Medulla oblongata (tissue), 1 donor: Measurements from ENCODE around the gene DGLUCY.
"Not testable (repeated sequence)": the region's sequence is repeated elsewhere in the genome, so short reads cannot be mapped to it uniquely, and the experiment has no call there.

Source experiments
- DNase-seq: peaks from one replicate; pipeline ENCODE4 v3.0.0-alpha.2; 2015; ENCODE audit errors: extremely low spot score

Gene DGLUCY

GRCh38 chr14:91207008-91207407 is 93.1 kb downstream of the DGLUCY start:
- no peak for DNase-seq

GRCh38 chr14:91211017-91211416 is 97.1 kb downstream of the DGLUCY start:
- no peak for DNase-seq

DNA sequence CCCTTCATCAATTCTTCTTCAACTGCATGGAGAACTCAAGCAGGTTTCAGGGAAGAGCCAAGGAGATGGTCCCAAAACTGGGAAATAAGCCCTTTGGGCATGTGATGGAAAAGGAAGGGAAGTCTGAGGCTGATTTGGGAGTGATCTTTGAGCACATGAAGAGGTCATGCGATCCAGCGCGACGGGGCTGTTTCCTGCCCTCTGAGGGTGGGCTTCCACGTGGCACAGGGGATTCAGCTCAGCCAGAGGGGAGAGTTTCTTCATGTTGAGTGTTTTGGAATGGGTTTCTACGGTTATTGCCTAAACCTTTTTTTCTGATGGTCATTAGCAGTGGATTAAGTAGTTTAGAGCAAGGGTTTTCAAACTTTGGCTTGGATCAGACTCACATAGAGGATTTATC is 100.4 kb downstream of the DGLUCY start:
- no peak for DNase-seq

- no peak for DNase-seq
Measured at GRCh38 chr14:91215381-91215780, 101.5 kb downstream of the DGLUCY start.

- DNase-seq: no peak
Measured at GRCh38 chr14:91216731-91217226, 102.9 kb downstream of the DGLUCY start.

- no peak for DNase-seq
Measured at GRCh38 chr14:91218014-91218413, 104.1 kb downstream of the DGLUCY start.

DNA sequence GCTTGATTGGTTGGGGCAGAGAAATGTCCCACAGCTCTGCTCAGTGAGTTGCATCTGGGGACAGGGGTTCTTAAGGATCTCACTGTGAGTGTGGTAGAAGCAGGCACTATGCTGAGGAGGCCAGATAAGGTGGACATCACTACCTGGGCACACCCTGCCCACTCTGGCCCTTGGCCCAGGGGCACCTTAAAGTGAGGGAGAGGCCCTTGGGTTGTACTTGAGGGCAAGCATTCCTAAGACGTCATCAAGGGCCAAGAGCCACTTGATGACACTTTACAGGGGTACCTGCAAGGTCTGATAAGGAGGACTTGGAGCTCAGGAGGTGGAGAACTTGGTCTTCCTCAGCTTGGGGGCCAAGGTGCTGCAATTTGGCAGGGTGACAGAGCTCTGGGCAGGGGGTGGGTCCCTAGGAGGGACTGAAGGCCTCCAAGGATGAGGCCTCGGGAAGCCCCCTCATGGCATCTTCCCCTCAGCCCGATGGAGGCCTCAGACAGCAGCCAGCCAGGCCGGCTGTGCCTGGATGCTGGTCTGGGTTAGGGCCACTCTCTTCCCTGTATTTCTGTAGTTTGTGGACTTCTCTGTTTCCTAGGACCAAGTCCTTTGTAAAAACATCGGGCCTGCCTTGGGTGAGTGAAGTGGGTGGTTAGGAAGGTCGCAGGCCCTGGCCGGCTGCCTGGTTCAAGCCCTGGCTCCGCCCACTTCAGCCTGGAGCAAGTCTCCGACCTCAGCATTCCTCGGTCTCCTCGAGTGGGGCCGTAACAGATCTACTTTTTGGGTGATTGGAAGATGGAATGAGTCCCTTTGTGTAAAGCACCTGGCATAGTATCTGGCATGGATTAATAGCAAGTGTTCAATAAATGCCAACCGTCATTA is 105.9 kb downstream of the DGLUCY start:
- DNase-seq: no peak

GRCh38 chr14:91220581-91221000 is 106.7 kb downstream of the DGLUCY start:
- DNase-seq: peak; percentile 36

DNA sequence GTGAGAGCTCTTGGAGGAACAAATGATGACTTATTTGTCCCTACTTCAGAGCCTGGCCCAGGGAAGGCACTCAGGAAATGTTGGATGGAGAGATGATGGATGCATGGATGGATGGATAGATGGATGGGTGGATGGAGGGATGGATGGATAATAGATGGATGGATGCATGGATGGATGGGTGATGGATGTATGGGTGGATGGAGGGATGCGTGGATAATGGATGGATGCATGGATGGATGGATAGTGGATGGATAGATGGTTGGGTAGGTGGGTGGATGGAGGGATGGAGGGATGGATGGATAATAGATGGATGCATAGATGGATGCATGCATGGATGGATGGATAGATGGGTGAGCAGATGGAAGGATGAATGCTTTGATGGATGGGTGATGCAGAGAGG is 107.4 kb downstream of the DGLUCY start:
- DNase-seq: no peak

DNA sequence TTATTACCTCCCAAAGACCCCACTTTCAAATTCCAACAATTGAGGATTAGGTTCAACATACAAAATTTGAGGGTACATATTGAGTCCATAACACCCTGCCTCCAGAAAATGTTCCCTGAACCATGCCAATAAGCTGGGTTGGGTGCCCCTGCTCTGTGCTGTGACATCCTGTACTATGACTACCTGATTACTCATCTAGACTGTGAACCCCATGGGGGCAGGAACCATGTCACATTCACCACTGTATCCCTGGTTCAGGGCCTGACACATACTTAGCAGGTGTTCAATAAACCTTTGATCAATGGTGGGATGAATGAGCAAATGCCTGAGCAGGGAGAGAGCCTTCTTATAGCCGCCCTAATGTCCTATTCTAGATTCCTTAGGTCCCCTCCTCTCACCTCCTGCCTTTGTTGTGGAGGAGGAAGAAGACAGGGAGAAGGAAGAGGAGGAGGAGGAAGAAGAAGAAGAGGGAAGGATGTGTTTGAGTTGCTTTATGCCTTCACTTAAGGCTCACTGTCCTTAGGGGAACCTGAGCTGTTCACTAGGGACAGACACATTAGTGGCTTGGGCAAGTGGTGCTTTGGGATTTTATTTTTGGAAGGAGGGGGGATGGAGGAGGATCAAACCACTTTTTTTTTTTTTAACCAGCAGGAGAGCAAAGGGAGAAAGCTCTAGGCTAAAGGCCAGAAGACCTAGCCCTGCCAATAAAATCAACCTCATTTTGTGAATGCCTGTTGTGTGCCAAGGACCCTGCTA is 109.3 kb downstream of the DGLUCY start:
- no peak for DNase-seq

DNA sequence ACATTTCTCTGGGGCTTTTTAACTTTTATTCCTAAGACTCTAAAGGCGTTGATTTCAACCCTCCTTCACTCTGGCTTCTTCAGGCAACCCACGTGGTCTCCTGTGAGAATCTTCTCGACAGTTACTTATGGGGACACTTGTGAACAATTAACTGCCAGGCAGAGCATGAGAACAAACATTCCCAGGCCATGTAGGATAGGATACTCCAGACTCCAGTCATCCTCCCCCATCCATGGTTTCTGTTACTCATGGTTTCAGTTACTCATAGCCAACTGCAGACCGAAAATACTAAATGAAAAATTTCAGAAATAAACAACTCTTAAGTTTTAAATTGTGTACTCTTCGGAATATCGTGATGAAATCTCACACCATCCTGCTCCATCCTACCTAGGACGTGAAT is 111.2 kb downstream of the DGLUCY start:
- DNase-seq: no peak

DNA sequence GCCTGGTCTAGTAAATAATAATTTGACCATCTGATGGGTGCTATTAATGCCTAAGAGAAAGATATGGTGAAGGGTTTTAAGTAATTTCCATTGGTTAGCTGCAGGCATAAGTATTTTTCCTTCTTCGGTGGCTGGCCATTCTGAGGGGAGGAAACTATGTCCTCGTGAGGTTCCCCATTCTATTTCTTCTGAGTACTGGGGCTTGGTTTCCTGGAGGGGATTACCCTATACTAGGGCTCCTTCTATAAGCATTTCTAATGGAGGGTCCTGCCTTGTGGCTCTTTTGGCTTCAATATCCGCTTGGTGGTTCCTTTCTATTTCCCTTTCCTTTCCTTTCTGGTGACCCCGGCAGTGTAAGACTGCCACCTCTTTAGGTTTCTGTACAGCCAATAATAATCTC is 112.5 kb downstream of the DGLUCY start:
- not testable (repeated sequence) for DNase-seq

DNA sequence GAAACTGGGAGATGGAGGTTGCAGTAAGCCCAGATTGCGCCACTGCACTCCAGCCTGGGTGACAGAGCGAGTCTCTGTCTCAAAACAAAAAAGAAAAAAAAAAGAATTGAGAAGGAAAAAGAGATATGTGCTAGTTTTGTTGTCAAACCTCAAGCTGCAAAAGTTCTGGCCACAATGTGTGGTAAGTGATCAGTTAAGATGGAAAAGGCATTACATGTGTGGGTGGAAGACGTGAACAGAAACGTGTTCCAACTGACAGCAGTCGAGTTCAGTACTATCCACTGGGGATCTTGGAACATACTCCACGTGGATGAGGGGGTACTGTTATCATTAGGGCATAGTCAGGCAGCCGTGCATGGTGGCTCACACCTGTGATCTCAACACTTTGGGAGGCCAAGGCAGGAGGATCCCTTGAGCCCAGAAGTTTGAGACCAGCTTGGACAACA is 113.3 kb downstream of the DGLUCY start:
- DNase-seq: no peak

DNA sequence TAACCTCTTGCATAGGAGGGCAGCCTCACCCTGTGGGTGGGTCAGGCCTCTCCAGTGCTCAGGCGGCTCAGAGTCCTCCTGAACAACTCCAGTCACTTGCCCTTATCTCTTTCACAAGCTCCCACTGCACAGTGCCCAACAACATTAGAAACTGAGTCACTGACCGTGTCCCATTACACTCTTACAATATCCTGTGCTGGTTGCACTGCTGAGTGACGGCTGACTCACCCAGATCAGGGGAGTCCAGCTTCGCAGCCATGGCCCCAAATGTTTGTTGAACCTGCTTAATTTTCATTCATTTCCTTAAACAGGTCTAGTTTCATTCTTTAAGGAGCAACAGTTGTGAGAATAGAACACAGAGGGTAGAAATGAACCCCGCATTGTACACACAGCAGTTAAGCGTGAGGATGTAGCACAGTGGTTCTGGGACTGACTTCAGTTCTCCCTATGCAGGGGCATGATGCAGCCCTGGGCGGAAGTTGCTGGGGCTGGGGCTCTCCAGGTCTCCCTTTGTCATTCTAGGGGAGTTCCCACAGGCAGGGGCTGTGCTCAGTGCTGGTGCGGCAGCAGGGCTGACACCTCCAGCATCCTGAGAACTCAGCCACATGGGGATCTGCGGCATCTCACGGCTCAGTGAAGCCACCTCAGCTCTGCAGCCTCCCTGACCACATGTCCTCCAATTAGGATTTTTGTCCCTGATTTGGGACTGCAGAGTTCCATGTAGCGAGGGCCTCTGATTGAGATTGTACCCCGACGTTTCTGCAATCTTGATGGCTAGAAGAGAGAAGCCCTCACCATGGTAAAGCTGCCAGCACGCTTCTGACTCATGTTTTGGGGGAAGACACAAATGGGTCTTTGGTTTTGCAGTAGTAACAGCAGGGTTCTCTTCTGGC is 114.5 kb downstream of the DGLUCY start:
- no peak for DNase-seq

DNA sequence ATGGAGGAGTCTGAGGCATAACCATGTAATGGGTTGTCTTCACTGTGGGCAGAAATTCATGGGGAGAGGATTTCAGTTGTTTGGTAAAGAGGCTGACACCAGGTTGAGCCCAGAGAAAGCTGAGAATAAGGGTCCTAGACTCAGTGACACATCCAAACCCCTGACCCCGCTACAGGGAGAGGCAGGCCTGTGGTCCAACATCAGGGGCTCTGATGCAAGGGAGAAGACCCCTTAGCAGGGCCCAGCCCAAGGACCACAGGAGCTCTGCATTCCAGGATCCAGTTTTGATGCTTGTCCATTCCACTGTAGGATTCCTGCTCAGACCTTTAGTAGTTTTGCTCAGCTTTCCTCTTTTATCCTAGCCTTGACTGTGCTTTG is 115.1 kb downstream of the DGLUCY start:
- DNase-seq: no peak

DNA sequence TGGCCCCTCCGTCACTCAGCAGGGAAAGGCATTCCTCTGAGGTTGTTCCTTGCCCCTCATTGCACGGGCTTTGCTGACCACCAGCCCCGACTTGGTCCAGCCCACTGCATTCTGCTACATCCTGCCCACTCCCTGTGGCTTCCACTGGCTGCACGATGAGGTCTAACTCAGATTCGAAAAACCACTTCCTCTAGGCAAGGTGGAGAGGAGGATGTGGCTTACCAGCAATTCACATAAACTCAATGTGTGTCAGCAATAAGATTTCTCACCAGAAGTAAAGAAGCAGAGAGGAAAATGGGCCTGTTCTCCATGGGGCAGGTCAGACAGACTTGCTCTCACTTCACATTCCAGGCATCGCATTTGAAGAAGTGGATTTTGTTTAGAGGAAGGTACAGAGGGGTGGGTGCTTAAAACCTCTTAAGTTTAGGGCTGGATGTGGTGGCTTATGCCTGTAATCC is 115.9 kb downstream of the DGLUCY start:
- DNase-seq: no peak

- DNase-seq: no peak
Measured at GRCh38 chr14:91230397-91231035, 116.6 kb downstream of the DGLUCY start.

DNA sequence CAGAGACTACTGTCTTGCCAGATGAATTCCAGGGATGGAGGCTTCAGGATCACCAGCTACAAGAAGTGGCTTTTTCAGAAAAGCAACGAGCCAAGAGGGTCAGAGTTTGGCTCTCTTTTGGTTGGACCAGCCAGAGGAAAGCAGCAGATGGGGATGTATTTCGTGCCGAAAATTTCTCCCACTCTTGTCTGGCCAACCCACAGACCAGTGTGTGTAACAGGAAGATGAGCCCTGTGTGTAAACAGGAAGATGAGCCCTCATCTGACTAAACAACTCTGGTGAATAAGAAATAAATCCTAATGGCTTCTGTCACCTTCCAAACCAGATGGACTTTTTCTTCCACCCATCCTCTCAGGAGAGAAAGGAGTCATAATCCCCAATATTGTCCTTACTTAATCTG is 117.6 kb downstream of the DGLUCY start:
- DNase-seq: no peak

DNA sequence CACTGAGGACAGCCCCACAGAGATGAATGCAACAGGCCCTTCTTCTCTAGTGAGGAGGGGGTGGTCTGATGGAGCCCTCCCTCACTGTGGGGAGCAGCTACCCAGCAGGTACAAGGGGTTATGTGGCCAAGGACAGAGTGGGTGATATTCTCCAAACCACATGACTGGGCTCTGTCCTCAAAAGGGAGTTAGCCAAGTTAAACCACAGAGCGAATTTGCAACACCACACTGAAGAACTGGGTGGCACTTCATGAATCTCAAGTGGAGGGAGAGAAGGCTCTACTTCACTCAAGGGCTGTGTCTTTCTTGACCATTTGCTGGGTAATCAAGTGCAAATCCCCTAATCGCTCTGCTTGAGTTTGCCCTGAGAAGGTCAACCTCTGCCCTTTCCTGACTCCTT is 118.2 kb downstream of the DGLUCY start:
- no peak for DNase-seq

- DNase-seq: no peak
Measured at GRCh38 chr14:91232603-91233002, 118.7 kb downstream of the DGLUCY start.
